ENCODE measurements around the gene CD83.

GRCh38 chr6:14144678-14145113, 27.1 kb downstream of the CD83 start:
- TF ChIP-seq, protein P1, sequence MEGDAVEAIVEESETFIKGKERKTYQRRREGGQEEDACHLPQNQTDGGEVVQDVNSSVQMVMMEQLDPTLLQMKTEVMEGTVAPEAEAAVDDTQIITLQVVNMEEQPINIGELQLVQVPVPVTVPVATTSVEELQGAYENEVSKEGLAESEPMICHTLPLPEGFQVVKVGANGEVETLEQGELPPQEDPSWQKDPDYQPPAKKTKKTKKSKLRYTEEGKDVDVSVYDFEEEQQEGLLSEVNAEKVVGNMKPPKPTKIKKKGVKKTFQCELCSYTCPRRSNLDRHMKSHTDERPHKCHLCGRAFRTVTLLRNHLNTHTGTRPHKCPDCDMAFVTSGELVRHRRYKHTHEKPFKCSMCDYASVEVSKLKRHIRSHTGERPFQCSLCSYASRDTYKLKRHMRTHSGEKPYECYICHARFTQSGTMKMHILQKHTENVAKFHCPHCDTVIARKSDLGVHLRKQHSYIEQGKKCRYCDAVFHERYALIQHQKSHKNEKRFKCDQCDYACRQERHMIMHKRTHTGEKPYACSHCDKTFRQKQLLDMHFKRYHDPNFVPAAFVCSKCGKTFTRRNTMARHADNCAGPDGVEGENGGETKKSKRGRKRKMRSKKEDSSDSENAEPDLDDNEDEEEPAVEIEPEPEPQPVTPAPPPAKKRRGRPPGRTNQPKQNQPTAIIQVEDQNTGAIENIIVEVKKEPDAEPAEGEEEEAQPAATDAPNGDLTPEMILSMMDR (IDR thresholded peaks at IDR 0.05; ENCODE audit: low read depth, low read length, poor library complexity, severe bottlenecking), result peak; percentile 91
- TF ChIP-seq EZH2phosphoT487 (IDR thresholded peaks at IDR 0.05; ENCODE audit: borderline replicate concordance, low read length), result no peak

All from DOHH2 (cell line).